ENCODE results near the gene ELAVL2.

Gene ELAVL2

DNA sequence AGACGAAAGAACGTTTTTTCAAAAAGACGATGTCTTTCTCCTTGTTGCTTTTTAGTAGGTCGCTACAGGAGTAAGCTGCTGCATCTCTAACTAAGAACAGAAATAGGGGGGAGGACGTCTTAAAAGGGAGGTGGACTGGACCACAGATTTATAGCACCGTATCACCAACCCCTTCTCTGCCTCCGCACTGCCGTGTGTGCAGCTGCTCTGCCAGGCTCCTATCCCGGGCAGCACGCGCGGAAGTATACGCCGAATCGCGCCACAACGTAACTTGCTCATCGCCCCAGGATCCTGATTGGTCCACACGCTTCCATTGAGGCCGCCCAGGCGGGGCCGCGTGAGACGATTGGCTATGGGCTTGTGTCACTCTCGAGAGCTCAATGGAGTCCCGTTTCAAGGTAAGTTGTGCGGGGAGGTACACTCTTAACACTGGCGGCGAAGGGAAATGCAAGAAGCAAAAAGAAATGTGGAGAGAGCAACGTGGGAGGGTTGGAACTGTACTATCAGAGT, at the start of gene ELAVL2:
ELAVL2 (minus strand) TSS at position 121 of the 510 bp plus-strand sequence. CDS start 64,006 bp downstream, outside the sequence.
- no peak for DNase-seq

DNA sequence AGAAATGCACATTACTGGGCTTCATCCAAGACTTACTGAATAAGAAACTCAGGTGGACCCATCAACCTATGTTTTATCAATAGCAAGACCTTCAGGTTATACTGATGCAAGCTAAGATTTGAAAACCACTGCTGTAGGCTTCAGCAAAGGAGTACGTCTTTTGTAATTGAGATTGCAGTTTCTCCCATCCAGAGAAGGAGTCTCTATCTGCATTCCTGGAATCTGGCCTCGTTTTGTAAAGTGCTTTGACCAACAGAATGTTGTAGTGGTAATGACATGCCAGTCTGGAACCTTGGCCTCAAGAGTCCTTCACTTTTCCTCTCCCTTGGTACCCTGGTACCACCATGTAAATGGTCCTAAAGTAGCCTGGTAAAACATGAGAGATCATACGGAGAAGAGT, 32.2 kb upstream of the ELAVL2 start:
- DNase-seq = no peak

- no peak for DNase-seq
Measured at GRCh38 chr9:23855873-23856604, 30.0 kb upstream of the ELAVL2 start.

DNA sequence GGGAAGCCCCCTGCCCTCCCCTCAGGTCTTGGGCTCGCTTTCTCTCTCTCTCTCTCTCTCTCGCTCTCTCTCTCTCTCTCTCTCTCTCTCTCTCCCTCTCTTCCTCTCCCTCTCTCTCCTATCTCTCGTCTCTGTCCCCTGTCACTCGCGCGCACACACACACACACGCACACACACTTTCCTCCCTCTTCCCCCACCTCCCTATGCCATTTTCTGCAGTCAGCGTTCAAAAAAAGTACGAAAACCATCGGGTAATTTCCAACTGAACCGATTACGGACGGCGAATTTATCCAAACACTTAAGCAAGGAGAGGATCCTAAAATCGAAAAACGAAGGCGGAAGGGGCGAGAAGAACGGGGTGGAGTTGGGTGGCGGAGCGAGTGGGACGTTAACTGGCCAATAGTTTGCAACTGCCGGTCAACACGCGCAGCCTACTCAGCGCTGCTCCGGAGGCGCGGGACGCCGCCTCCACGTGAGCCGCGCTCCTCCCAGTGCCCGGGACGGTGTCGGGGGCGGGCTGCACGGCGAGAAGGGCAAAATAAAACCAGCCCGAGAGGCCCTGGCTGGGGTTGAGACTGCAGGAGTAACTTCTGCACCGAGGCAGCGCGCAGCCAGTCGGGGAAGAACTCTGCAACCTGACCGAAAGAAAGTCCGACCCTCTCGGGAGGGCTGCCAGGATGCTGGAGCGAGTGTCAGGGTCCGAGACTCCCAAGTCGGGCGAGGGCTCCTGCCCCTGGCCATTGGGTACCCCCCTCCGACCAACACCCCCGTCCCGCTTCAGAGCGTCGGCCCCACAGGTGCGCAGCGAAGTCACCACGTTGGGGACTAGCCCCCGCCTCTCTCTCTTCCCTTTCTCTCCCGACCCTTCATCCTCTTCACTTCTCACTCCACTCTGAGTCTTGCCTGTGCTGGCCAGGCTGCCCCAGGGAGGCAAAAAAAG, 24.9 kb upstream of the ELAVL2 start:
- no peak for DNase-seq

DNA sequence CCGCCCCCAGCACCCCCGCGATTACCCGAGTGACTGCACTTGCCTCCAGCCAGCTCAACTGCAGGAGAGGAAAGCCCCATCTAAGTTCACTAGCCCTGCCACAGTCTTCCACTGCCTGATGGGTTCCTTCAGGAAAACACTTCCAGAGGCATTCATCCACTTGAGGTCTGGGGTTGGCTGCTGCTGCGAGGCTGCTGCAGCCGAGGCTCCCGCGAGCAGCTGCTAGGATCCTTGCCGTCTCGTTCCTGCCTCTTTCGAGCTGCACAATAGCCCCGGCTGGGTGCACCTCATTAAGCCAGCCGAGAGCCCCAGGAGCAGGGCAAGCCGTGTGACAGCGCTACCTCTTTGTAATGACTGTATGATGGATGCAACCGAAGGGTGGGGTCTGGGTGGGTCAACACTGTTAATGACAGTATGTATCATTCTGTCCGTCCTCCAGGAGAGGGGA, 24.2 kb upstream of the ELAVL2 start:
- no peak for DNase-seq

DNA sequence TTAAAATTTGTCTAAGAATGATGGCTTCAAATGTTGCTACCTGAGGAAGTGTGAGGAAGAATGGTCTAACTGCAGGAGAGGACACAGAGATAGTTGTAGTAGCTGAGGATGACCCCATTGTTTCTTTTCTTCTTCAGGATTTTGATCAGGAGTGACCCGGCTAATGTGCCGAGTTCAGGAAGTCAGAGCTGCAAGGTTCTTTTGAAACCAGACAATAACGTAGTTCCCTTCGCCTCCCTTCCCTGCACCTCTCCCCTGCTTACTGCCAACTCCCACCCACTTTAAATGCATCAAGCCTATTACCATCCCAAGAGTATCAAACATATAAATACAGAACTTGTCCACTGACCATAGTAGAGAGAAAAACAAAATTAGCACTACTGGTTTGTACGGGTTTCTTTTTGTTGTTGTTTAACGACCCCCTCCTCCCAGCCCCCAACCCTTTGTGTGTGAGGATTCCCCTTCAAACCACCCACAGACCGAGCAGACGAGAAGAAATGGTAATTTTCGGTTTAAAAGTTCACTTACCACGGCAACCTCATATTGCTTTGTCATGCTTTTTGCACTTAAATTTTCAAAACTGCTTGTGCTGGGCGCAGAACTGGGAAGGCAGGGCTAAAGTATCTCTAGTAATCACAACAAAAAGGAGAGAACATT, 23.5 kb upstream of the ELAVL2 start:
- DNase-seq = no peak

- DNase-seq = no peak
Measured at GRCh38 chr9:23842565-23843129, 16.6 kb upstream of the ELAVL2 start.

DNA sequence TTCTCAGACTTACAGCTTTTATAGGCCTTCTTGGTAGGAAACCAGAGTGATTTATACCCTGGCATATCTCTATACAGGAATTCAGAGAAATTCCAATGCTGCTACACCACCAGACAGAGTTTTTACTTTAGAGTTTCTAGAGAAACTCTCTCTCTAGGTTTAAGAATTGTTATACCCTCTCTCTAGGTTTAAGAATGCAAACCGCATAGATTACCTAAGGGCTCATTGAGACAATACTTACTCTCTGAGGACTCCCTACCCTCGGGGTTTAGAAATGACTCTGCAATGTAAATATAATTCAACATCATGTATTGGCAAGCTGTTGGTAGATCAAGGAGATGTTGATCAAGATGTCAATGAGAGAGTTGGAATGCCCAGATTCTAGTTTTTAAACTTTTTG, 15.3 kb upstream of the ELAVL2 start:
- no peak for DNase-seq

- no peak for DNase-seq
Measured at GRCh38 chr9:23837038-23837437, 11.0 kb upstream of the ELAVL2 start.

DNA sequence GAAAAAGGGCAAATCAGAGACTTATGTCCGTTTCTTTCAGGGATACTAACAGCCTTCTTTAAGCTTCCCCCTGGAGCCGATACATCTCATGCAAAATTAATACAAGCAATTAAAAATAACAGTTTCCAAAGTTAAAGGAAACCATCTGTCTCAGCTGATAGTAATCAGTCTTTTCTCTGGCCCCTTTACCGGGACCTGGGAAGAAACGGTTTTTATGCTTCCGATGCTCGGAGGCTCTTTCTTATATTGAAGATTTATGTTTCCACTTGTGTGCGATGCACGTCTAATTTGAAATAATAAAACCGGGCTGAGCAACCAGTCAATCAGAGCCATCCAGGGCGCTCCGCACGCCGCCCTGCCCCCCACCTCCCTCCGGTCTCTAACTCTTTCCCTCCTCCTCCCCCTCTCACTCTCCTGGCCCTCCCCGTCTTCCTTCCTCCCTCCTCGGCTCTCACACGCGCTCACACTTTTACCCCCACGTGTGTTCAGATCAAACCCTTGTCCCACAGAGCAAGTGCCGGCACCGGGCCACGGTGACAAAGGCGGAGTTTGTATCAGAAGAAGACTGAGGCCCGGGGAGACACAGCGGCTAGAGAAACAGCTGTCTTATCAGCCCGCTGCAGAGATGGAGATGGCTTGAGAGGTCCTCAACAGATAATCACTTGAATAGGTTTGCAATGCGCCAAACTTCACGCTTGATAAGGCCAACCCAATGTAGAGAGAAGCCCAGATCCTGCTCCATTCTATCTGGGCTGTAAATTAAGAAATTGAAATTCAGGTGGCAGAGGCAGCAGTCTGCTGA, 5.1 kb upstream of the ELAVL2 start:
- DNase-seq = no peak

GRCh38 chr9:23830476-23830805, 4.4 kb upstream of the ELAVL2 start:
- DNase-seq = no peak

GRCh38 chr9:23829580-23830475, 3.8 kb upstream of the ELAVL2 start:
- no peak for DNase-seq

DNA sequence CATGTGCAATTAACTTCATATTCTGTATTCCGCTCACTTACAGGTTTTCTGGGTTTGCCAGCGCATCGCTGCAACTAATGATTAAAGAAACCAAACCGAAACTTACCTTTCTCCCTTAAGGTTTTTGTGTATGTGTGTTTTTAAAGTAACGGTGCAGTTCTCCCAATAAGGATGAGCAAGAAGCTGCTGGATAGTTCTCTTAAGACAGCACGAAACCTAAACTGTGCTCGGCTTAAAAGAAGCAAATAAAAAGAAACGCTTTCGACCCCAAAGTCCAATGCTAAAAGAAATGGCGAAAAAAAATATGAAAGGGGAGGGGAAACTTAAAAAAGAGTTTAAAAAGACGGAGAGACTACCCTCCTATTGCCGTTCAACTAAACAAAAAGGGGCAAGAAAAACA, 340 bp downstream of the ELAVL2 start:
- no peak for DNase-seq

- DNase-seq = no peak
Measured at GRCh38 chr9:23824830-23825591, 1.0 kb downstream of the ELAVL2 start.

DNA sequence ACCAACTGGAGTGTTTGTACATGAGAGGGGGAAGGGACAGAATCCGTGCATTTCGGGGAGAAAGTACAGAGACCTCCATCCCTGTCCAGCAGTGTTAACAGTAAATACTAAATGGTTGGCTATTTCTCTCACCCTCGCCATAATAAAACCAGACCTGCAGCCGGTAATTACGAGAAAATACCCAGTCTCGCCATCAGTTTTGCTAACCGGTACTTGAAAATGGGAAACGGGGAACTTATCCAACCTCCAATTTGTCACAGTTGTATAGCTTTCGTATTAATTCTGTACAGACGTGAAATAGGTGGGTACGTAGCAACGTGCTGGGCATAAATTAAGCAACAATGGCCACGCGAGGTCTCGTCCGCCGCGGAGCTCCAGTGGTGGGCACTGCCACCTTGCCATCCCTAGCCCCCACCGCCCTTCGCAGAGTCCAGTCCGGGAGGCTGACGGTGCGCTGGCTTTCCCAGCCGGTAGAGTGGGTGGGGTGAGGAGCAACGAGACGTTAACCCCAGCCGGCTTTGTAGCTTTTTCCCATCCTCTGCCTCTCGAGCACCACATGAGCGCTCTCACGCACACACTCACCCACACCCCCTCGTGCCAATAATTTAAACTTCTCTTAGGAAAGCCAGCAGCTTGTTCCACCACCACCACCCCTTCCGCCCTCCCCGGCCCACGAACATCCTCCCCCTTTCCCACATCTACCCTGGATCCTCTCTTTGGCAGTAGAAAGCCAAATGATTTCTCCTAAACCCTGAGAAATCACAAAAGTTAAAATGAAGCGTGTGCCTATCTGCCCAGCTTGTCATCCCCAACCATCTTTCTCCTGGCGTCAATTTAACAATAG, 1.8 kb downstream of the ELAVL2 start:
- no peak for DNase-seq

DNA sequence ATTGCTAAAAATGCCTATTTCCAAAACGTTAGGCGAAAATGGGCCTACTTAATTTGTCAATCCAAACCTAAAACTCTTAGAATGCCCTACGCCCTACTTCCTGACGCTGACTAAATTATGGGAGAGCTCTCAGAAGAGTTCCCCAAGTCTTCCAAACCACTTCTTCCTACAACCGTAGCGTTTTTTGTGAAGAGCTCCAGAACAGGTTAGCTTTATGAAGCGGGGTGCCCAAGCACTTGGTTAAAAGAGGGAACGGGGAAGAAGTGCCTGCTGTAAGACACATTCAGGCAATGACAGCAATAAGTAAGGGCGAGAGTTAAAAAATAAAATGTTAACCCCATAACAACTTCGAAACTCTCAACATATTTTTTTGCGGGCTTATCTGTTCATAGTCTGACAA, 2.8 kb downstream of the ELAVL2 start:
- no peak for DNase-seq

- DNase-seq = no peak
Measured at GRCh38 chr9:23822261-23823169, 3.5 kb downstream of the ELAVL2 start.
